A673 (cell line): ENCODE data around the gene FRY. TPM values are rescaled to one million over a fixed set of nuclear protein-coding genes. Genes with fewer than 3 reads are reported as not detected.

Experiments
- BruUV-seq: library from RNA; stranded (reverse); fragments of 400-500 nt; replicated peaks from 2 replicates; lab custom pipeline; 2021; lab: Mats Ljungman, UMichigan
- CTCF ChIA-PET: fragments of 300-600 bp; sonication (Branson Sonifier 250); formaldehyde crosslinking; loops from one replicate; lab custom pipeline; 2022; ENCODE audit warnings: antibody characterized with exemption; lab: Charles Lee
- POLR2A ChIA-PET: fragments of 300-600 bp; sonication (Branson Sonifier 250); formaldehyde crosslinking; loops from one replicate; lab custom pipeline; 2022; ENCODE audit warnings: antibody characterized with exemption; ENCODE audit not compliant: low non-redundant PET; lab: Charles Lee
- DNase-seq: peaks from one replicate; pipeline ENCODE4 v3.0.0-alpha.2; 2015; ENCODE audit warnings: low spot score
- H3K27ac ChIP-seq: fragments of 200-600 bp; sonication (generic); 2 replicates; pipeline ENCODE4 v1.5.1; 2016; ENCODE audit warnings: mixed run types, low read depth, mild to moderate bottlenecking, mixed read lengths, antibody characterized with exemption, low read length; ENCODE audit not compliant: poor library complexity, severe bottlenecking
- H3K27me3 ChIP-seq: fragments of 200-600 bp; sonication (generic); replicated peaks from 2 replicates; pipeline ENCODE4 v1.6.1; 2017; ENCODE audit warnings: mixed run types, low read depth, mild to moderate bottlenecking, mixed read lengths, antibody characterized with exemption, low read length; ENCODE audit not compliant: insufficient read depth, poor library complexity
- H3K36me3 ChIP-seq: fragments of 200-600 bp; sonication (generic); 2 replicates; pipeline ENCODE4 v1.6.1; 2016; ENCODE audit warnings: mixed run types, mild to moderate bottlenecking, mixed read lengths, antibody characterized with exemption, low read length; ENCODE audit not compliant: insufficient read depth, poor library complexity, severe bottlenecking
- H3K4me1 ChIP-seq: fragments of 200-600 bp; sonication (generic); 2 replicates; pipeline ENCODE4 v1.6.1; 2017; ENCODE audit warnings: mixed run types, mild to moderate bottlenecking, mixed read lengths, antibody characterized with exemption, low read length; ENCODE audit not compliant: insufficient read depth, poor library complexity, severe bottlenecking
- H3K4me3 ChIP-seq: fragments of 200-600 bp; sonication (generic); 2 replicates; pipeline ENCODE4 v1.5.1; 2016; ENCODE audit warnings: low read depth, mixed run types, mild to moderate bottlenecking, mixed read lengths, low read length; ENCODE audit not compliant: poor library complexity, severe bottlenecking
- H3K9me3 ChIP-seq: fragments of 200-600 bp; sonication (generic); 2 replicates; pipeline ENCODE4 v1.6.1; 2016; ENCODE audit warnings: mixed run types, low read depth, mild to moderate bottlenecking, mixed read lengths, antibody characterized with exemption, low read length; ENCODE audit not compliant: poor library complexity, severe bottlenecking
- EZH2 ChIP-seq: fragments of 200-600 bp; sonication (generic); IDR thresholded peaks from 2 replicates; pipeline ENCODE4 v1.6.1; 2017; ENCODE audit warnings: borderline replicate concordance, low read depth, mild to moderate bottlenecking, mixed read lengths, antibody characterized with exemption, low read length; ENCODE audit not compliant: poor library complexity, severe bottlenecking
- intact Hi-C: fragments of 100-400 bp; cut with micrococcal nuclease; formaldehyde crosslinking; loops from one replicate; pipeline ENCODE4 v1.10.0; 2022; ENCODE audit not compliant: unreplicated experiment
- total RNA-seq: library from RNA; stranded (reverse); gene quantifications from 2 replicates; pipeline ENCODE4 v1.2.3, GENCODE V29; 2021
- TF ChIP-seq, protein P1 (sequence below): fragments of 300-800, 200-600 bp; sonication (generic); conservative IDR thresholded peaks from 2 replicates; pipeline ENCODE4 v1.5.1; 2017; ENCODE audit warnings: low read depth, mild to moderate bottlenecking, antibody characterized with exemption, low read length, moderate library complexity, mixed read lengths

The FRY gene
- total RNA-seq, 1 experiment from 2014 or later, result 0.58 TPM

DNA sequence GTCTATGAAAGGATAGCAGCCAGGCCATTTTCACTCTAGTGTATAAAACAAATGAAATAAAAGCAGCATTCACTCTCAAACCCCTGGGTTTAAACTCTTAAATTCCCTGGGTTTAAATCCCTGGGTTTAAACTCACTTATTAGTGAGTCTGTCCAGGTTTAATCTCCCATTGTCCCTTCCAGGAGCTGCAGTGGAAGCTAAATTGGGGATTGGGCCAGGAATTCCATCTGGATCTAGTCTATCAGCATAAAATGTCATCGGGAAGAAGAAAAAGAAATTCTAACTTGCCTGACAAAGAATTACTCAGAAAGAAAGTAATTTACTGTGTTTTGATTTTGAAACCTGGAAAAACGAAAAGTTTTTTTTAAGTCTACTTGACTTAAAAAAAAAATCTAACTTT lies 54.8 kb downstream of the FRY start:
- CTCF ChIA-PET, result no interaction called here
- Histone ChIP-seq H3K9me3 (no peaks in the 10 kb centered on the region), H3K4me1 (no peaks in the 10 kb centered on the region), H3K27me3 (no peaks in the 10 kb centered on the region), H3K4me3 (no peak overlapping the region), H3K36me3 (no peaks in the 10 kb centered on the region), H3K27ac (no peak overlapping the region)
- no peak for DNase-seq
- POLR2A ChIA-PET, result no interaction called here
- TF ChIP-seq EZH2, result no peak
- TF ChIP-seq, protein P1, sequence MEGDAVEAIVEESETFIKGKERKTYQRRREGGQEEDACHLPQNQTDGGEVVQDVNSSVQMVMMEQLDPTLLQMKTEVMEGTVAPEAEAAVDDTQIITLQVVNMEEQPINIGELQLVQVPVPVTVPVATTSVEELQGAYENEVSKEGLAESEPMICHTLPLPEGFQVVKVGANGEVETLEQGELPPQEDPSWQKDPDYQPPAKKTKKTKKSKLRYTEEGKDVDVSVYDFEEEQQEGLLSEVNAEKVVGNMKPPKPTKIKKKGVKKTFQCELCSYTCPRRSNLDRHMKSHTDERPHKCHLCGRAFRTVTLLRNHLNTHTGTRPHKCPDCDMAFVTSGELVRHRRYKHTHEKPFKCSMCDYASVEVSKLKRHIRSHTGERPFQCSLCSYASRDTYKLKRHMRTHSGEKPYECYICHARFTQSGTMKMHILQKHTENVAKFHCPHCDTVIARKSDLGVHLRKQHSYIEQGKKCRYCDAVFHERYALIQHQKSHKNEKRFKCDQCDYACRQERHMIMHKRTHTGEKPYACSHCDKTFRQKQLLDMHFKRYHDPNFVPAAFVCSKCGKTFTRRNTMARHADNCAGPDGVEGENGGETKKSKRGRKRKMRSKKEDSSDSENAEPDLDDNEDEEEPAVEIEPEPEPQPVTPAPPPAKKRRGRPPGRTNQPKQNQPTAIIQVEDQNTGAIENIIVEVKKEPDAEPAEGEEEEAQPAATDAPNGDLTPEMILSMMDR, result no peak
- no TSS peak for BruUV-seq
- intact Hi-C loops, result no loop called here

- intact Hi-C loops, result no loop called here
Observed at GRCh38 chr13:32086791-32087441, 55.3 kb downstream of the FRY start.

DNA sequence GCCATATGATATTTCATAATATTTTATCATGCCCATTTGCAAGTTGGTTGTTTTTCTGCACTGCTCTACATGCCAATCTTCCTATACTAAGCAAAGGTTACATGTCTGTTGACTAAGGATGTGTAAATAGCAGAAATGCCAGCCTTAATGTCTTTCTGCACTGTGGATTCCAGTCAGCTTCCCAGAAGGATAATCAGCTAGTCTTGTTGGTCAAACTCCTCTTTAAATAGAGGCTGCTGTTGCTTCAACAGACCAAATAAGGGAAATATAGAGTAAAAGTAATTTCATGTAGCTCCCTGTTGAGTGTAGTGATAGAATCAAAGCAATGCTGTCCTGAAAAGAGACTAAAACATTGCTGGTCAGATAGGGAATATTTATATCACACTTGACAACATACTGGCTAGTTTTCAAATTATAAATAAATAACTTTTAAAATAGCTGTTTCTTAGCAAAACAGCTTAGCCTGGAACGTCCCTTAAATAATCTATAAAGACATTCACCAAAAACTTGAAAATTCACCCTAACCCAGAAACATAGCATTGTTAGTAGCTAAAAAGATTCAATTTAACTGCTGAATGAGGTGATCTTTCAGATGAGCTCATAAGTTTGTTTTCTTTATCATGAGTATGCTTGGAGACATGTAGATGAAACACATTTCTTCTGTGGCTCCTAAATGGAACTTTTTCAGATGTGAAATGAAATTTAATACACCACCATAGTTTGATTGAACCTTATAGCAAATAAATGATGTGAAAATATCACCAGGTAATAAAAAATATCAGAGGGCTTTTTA lies 56.6 kb downstream of the FRY start:
- Histone ChIP-seq H3K4me1 (no peaks in the 10 kb centered on the region), H3K9me3 (no peaks in the 10 kb centered on the region), H3K27me3 (no peaks in the 10 kb centered on the region), H3K4me3 (no peak overlapping the region), H3K27ac (no peak overlapping the region), H3K36me3 (no peaks in the 10 kb centered on the region)
- CTCF ChIA-PET, result no interaction called here
- POLR2A ChIA-PET, result no interaction called here
- BruUV-seq, result no TSS peak
- no peak for TF ChIP-seq EZH2
- TF ChIP-seq, protein P1, result no peak
- DNase-seq, result no peak
- intact Hi-C loops, result no loop called here

More at GRCh38 chr13:32086791-32087441, 55.3 kb downstream of the FRY start:
- POLR2A ChIA-PET, result no interaction called here
- DNase-seq, result no peak
- CTCF ChIA-PET, result interaction anchor here (0.6 kb wide), 1 partner anchor 1221 kb away, joined by 3 read pairs; no protein-coding TSS in a partner anchor
- no peaks in the 10 kb centered on the region for H3K36me3 ChIP-seq
- TF ChIP-seq, protein P1, result no peak
- TF ChIP-seq EZH2, result no peak
- no peaks in the 10 kb centered on the region for H3K27me3 ChIP-seq
- H3K4me1 ChIP-seq, result no peaks in the 10 kb centered on the region
- no peaks in the 10 kb centered on the region for H3K9me3 ChIP-seq
- BruUV-seq, result no TSS peak
- no peak overlapping the region for H3K4me3 ChIP-seq
- no peak overlapping the region for H3K27ac ChIP-seq
